ENCODE data around the gene SRGN.

The SRGN gene

GRCh38 chr10:69061305-69062161 is 26.4 kb upstream of the SRGN start:
- no peak for FAIRE-seq

- FAIRE-seq: no peak
These were observed 25.0 kb upstream of the SRGN start for GRCh38 chr10:69062901-69063300.

GRCh38 chr10:69064762-69065328 is 23.1 kb upstream of the SRGN start:
- no peak for FAIRE-seq

GRCh38 chr10:69065406-69066361 is 22.2 kb upstream of the SRGN start:
- no peak for FAIRE-seq

GRCh38 chr10:69067189-69067588 is 20.7 kb upstream of the SRGN start:
- FAIRE-seq: no peak

- FAIRE-seq: no peak
These were observed 19.4 kb upstream of the SRGN start for GRCh38 chr10:69068549-69068948.

GRCh38 chr10:69069090-69070042 is 18.5 kb upstream of the SRGN start:
- FAIRE-seq: no peak

- no peak for FAIRE-seq
These were observed 17.0 kb upstream of the SRGN start for GRCh38 chr10:69070951-69071350.

- FAIRE-seq: no peak
These were observed 16.3 kb upstream of the SRGN start for GRCh38 chr10:69071610-69072009.

GRCh38 chr10:69073026-69073425 is 14.9 kb upstream of the SRGN start:
- no peak for FAIRE-seq

GRCh38 chr10:69073736-69074364 is 14.1 kb upstream of the SRGN start:
- FAIRE-seq: no peak

GRCh38 chr10:69074532-69074931 is 13.4 kb upstream of the SRGN start:
- peak; percentile 48 for FAIRE-seq

- no peak for FAIRE-seq
These were observed 12.5 kb upstream of the SRGN start for GRCh38 chr10:69075431-69075830.

- FAIRE-seq: no peak
These were observed 9.6 kb upstream of the SRGN start for GRCh38 chr10:69078311-69078710.

GRCh38 chr10:69080226-69080625 is 7.7 kb upstream of the SRGN start:
- no peak for FAIRE-seq

GRCh38 chr10:69086001-69086509 is 1.8 kb upstream of the SRGN start:
- no peak for FAIRE-seq

- no peak for FAIRE-seq
These were observed 517 bp downstream of the SRGN start for GRCh38 chr10:69088471-69088769.

GRCh38 chr10:69088801-69089501 is 1.0 kb downstream of the SRGN start:
- FAIRE-seq: no peak

GRCh38 chr10:69089638-69090599 is 2.0 kb downstream of the SRGN start:
- FAIRE-seq: no peak

- FAIRE-seq: no peak
These were observed 2.8 kb downstream of the SRGN start for GRCh38 chr10:69090685-69091084.

Data from G401.6 (cell line).